ENCODE data around the gene LHX3. TPM values are rescaled to one million over a fixed set of nuclear protein-coding genes. Genes with fewer than 3 reads are reported as not detected.

The LHX3 gene
- polyA plus RNA-seq, 4 donors = not detected

DNA sequence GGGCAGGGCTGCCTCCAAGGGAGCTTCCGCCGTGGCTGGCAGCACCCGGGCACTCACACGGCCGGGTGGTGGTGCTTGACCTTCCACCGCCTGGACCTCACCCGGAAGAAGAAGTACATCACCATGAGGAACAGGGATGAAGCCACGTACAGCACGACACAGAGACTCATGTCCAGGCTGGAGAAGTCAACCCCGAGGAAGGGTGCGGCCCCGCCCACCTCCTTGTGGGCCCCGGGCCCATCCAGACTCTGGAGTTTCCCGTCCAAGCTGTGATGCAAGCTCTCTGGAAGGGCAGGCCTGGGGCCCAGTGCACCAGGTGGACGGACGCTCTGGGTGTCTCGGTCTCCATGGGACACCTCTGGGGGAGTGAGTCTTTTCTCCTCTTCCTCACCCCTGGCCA is 3.7 kb upstream of the LHX3 start:
- no peak for DNase-seq
- H3K27me3 ChIP-seq (ENCODE audit: control insufficient read depth in 3 of 3, insufficient read depth in 3 of 3, low read length in 3 of 3) = peaks cover 7 to 16% (median 9%) of the 10 kb centered on the region in 3 donors
- peaks cover 3 to 62% (median 4%) of the 10 kb centered on the region in 3 donors for H3K36me3 ChIP-seq (ENCODE audit: control insufficient read depth in 3 of 3, insufficient read depth in 2 of 3, low read depth in 1 of 3, low read length in 3 of 3)
- WGBS, 3 donors = 87 to 89% (median 88%) methylated on average over 17 of the region's 17 CpGs
- no peak overlapping the region for H3K27ac ChIP-seq (ENCODE audit: low read depth in 1 of 3, low read length in 2 of 3)
- FAIRE-seq = no peak
- H3K4me1 ChIP-seq (ENCODE audit: control insufficient read depth in 3 of 3, insufficient read depth in 2 of 3, low read depth in 1 of 3, low read length in 2 of 3) = no peaks in the 10 kb centered on the region
- no peak overlapping the region for H3K4me3 ChIP-seq (ENCODE audit: low read depth in 1 of 3, low read length in 3 of 3)
- peaks cover 0 to 2% of the 10 kb centered on the region in 2 donors for H3K9me3 ChIP-seq (ENCODE audit: control insufficient read depth in 2 of 2, insufficient read depth in 1 of 2, low read depth in 1 of 2, low read length in 1 of 2)

DNA sequence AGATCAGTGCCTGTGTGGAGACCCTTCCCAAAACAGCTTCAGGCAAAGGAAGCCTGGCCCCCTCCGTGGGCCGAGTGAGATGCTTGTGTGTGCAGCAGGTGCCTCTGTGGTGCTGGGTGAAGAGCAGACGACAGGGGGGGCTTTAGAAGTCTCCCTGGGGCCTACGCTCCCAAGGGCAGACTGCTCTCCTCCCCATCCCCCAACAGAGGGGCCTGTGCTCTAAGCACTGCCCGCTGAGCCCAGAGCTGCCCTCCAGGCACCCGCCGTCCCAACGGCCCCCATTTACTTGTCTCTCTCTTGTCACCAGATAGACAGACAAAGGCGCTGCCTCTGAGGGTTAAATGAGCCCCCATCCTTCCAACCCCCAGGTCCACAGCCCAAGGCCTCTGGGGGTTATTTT is 2.7 kb upstream of the LHX3 start:
- Histone ChIP-seq H3K4me3 (ENCODE audit: low read depth in 1 of 3, low read length in 3 of 3) (no peak overlapping the region), H3K27me3 (ENCODE audit: control insufficient read depth in 3 of 3, insufficient read depth in 3 of 3, low read length in 3 of 3) (peaks cover 10 to 22% (median 15%) of the 10 kb centered on the region in 3 donors), H3K9me3 (ENCODE audit: control insufficient read depth in 2 of 2, insufficient read depth in 1 of 2, low read depth in 1 of 2, low read length in 1 of 2) (no peaks in the 10 kb centered on the region), H3K36me3 (ENCODE audit: control insufficient read depth in 3 of 3, insufficient read depth in 2 of 3, low read depth in 1 of 3, low read length in 3 of 3) (peaks cover 3 to 53% (median 3%) of the 10 kb centered on the region in 3 donors), H3K4me1 (ENCODE audit: control insufficient read depth in 3 of 3, insufficient read depth in 2 of 3, low read depth in 1 of 3, low read length in 2 of 3) (no peaks in the 10 kb centered on the region), H3K27ac (ENCODE audit: low read depth in 1 of 3, low read length in 2 of 3) (no peak overlapping the region)
- no peak for FAIRE-seq
- DNase-seq = no peak
- WGBS, 3 donors = 85 to 94% (median 92%) methylated on average over 9 of the region's 9 CpGs

DNA sequence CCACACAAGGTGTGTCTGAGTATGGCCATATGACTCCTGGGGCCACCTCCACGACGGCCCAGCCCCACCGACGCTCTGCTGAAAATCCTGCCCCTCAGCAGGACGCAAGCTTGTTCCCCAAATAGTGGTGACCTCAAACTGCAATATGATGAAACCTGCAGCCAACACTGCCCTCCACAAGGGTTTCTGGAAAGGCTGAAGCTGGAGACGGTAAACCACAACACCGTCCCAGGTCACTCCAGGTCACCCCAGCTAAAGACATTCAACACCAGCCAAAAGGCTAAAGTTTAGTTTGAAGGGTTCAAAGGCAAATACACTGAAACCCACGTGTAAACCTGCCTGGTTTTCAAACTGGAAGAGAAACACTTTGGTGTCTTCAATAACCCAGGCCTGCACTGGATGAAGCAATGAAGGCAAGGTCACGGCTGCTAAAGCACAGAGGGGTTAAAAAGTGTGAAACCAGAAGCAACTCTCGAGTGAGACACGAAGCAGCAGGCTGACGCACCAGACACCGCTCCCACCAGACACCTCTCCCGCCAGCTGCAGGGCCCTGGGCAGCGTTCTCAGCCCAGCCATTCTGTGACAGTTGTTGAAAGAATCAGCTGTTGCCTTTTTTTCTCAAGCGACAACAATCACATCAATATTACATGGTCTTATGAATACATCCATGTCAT is 1.8 kb upstream of the LHX3 start:
- Histone ChIP-seq H3K4me1 (ENCODE audit: control insufficient read depth in 3 of 3, insufficient read depth in 2 of 3, low read depth in 1 of 3, low read length in 2 of 3) (no peaks in the 10 kb centered on the region), H3K27me3 (ENCODE audit: control insufficient read depth in 3 of 3, insufficient read depth in 3 of 3, low read length in 3 of 3) (peaks cover 17 to 30% (median 19%) of the 10 kb centered on the region in 3 donors), H3K9me3 (ENCODE audit: control insufficient read depth in 2 of 2, insufficient read depth in 1 of 2, low read depth in 1 of 2, low read length in 1 of 2) (no peaks in the 10 kb centered on the region), H3K27ac (ENCODE audit: low read depth in 1 of 3, low read length in 2 of 3) (no peak overlapping the region), H3K36me3 (ENCODE audit: control insufficient read depth in 3 of 3, insufficient read depth in 2 of 3, low read depth in 1 of 3, low read length in 3 of 3) (peaks cover 3 to 44% (median 3%) of the 10 kb centered on the region in 3 donors), H3K4me3 (ENCODE audit: low read depth in 1 of 3, low read length in 3 of 3) (no peak overlapping the region)
- DNase-seq = no peak
- WGBS, 3 donors = 77 to 84% (median 77%) methylated on average over 16 of the region's 16 CpGs
- FAIRE-seq = no peak

GRCh38 chr9:136205707-136205992 is 722 bp upstream of the LHX3 start:
- peaks cover 3 to 35% (median 3%) of the 10 kb centered on the region in 3 donors for H3K36me3 ChIP-seq (ENCODE audit: control insufficient read depth in 3 of 3, insufficient read depth in 2 of 3, low read depth in 1 of 3, low read length in 3 of 3)
- H3K27ac ChIP-seq (ENCODE audit: low read depth in 1 of 3, low read length in 2 of 3) = no peak overlapping the region
- H3K4me3 ChIP-seq (ENCODE audit: low read depth in 1 of 3, low read length in 3 of 3) = no peak overlapping the region
- no peak for FAIRE-seq
- H3K27me3 ChIP-seq (ENCODE audit: control insufficient read depth in 3 of 3, insufficient read depth in 3 of 3, low read length in 3 of 3) = peaks cover 21 to 40% (median 27%) of the 10 kb centered on the region in 3 donors
- no peak for DNase-seq
- H3K9me3 ChIP-seq (ENCODE audit: control insufficient read depth in 2 of 2, insufficient read depth in 1 of 2, low read depth in 1 of 2, low read length in 1 of 2) = no peaks in the 10 kb centered on the region
- WGBS, 3 donors = 83 to 88% (median 87%) methylated on average over 5 of the region's 5 CpGs
- H3K4me1 ChIP-seq (ENCODE audit: control insufficient read depth in 3 of 3, insufficient read depth in 2 of 3, low read depth in 1 of 3, low read length in 2 of 3) = no peaks in the 10 kb centered on the region

- Histone ChIP-seq H3K27ac (ENCODE audit: low read depth in 1 of 3, low read length in 2 of 3) (no peak overlapping the region), H3K27me3 (ENCODE audit: control insufficient read depth in 3 of 3, insufficient read depth in 3 of 3, low read length in 3 of 3) (peaks cover 31 to 53% (median 40%) of the 10 kb centered on the region in 3 donors)
These were observed 653 bp downstream of the LHX3 start for GRCh38 chr9:136204145-136204805.

DNA sequence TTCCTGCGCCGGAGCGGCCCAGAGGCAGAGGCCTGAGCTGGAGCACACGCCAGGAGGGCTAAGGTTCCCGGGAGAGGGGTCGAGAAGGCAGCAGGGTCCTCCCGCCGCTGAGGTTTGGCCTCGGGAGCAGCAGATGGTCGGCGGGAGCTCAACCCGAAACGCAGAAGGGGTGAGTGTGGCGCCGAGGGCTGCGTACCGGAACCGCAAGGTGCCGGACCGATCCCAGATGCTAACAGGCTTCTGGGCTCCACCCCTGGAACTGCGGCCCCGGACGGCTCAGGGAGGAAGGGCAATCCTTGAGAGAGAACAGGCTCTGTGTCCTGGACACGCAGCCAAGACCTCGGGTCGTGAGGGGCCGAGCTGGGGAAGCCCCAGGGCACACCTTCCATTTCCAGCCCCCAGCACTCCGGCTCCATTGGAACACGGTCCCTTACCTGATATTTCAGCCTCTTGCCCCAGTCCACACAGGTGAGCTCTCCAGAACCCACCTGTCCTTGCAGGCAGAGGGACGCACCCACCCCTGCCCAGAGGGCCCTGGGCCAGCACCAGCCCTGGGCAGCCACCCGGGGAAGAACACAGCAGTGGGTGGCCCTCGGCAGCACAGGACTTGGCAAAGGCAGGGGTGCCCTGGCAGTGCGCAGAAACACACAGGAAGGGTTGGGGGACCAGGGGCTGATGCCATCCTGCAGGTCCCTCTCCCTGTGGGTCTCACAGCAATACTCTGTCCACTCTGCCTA is 1.4 kb downstream of the LHX3 start:
- peaks cover 38 to 55% (median 42%) of the 10 kb centered on the region in 3 donors for H3K27me3 ChIP-seq (ENCODE audit: control insufficient read depth in 3 of 3, insufficient read depth in 3 of 3, low read length in 3 of 3)
- 22 to 27% (median 26%) methylated on average over 30 to 33 of the region's 33 CpGs for WGBS, 3 donors
- FAIRE-seq = no peak

More at GRCh38 chr9:136204145-136204805, 653 bp downstream of the LHX3 start:
- H3K4me1 ChIP-seq (ENCODE audit: control insufficient read depth in 3 of 3, insufficient read depth in 2 of 3, low read depth in 1 of 3, low read length in 2 of 3) = no peaks in the 10 kb centered on the region
- 53 to 56% (median 54%) methylated on average over 25 of the region's 25 CpGs for whole genome bisulfite sequencing, 3 donors
- H3K9me3 ChIP-seq (ENCODE audit: control insufficient read depth in 2 of 2, insufficient read depth in 1 of 2, low read depth in 1 of 2, low read length in 1 of 2) = no peaks in the 10 kb centered on the region
- H3K4me3 ChIP-seq (ENCODE audit: low read depth in 1 of 3, low read length in 3 of 3) = no peak overlapping the region
- FAIRE-seq = no peak
- no peak for DNase-seq
- H3K36me3 ChIP-seq (ENCODE audit: control insufficient read depth in 3 of 3, insufficient read depth in 2 of 3, low read depth in 1 of 3, low read length in 3 of 3) = peaks cover 3 to 23% (median 3%) of the 10 kb centered on the region in 3 donors

GRCh38 chr9:136202454-136203407 is 2.2 kb downstream of the LHX3 start:
- H3K4me3 ChIP-seq (ENCODE audit: low read depth in 1 of 3, low read length in 3 of 3) = no peak overlapping the region
- no peaks in the 10 kb centered on the region for H3K4me1 ChIP-seq (ENCODE audit: control insufficient read depth in 3 of 3, insufficient read depth in 2 of 3, low read depth in 1 of 3, low read length in 2 of 3)
- DNase-seq (no peak), FAIRE-seq (no peak)
- peaks cover 0 to 12% (median 0%) of the 10 kb centered on the region in 3 donors for H3K36me3 ChIP-seq (ENCODE audit: control insufficient read depth in 3 of 3, insufficient read depth in 2 of 3, low read depth in 1 of 3, low read length in 3 of 3)
- WGBS, 3 donors = 13 to 30% (median 22%) methylated on average over 59 to 99 of the region's 99 CpGs
- H3K27me3 ChIP-seq (ENCODE audit: control insufficient read depth in 3 of 3, insufficient read depth in 3 of 3, low read length in 3 of 3) = peaks cover 45 to 63% (median 50%) of the 10 kb centered on the region in 3 donors
- no peak overlapping the region for H3K27ac ChIP-seq (ENCODE audit: low read depth in 1 of 3, low read length in 2 of 3)
- no peaks in the 10 kb centered on the region for H3K9me3 ChIP-seq (ENCODE audit: control insufficient read depth in 2 of 2, insufficient read depth in 1 of 2, low read depth in 1 of 2, low read length in 1 of 2)

More for the DNA sequence above, 1.4 kb downstream of the LHX3 start:
- no peaks in the 10 kb centered on the region for H3K4me1 ChIP-seq (ENCODE audit: control insufficient read depth in 3 of 3, insufficient read depth in 2 of 3, low read depth in 1 of 3, low read length in 2 of 3)
- no peak overlapping the region for H3K27ac ChIP-seq (ENCODE audit: low read depth in 1 of 3, low read length in 2 of 3)
- H3K36me3 ChIP-seq (ENCODE audit: control insufficient read depth in 3 of 3, insufficient read depth in 2 of 3, low read depth in 1 of 3, low read length in 3 of 3) = peaks cover 0 to 16% (median under 1%) of the 10 kb centered on the region in 3 donors
- no peaks in the 10 kb centered on the region for H3K9me3 ChIP-seq (ENCODE audit: control insufficient read depth in 2 of 2, insufficient read depth in 1 of 2, low read depth in 1 of 2, low read length in 1 of 2)
- no peak for DNase-seq
- H3K4me3 ChIP-seq (ENCODE audit: low read depth in 1 of 3, low read length in 3 of 3) = no peak overlapping the region
